DMS 273 (cell line): Measurements from ENCODE around the gene PLCG2.
"Not testable (repeated sequence)": the region's sequence is repeated elsewhere in the genome, so short reads cannot be mapped to it uniquely, and the experiment has no call there.

Experiments
- DNase-seq: peaks from one replicate; lab custom pipeline; 2025; ENCODE audit not compliant: unreplicated experiment; lab: John Stamatoyannopoulos, UW

The PLCG2 gene

DNA sequence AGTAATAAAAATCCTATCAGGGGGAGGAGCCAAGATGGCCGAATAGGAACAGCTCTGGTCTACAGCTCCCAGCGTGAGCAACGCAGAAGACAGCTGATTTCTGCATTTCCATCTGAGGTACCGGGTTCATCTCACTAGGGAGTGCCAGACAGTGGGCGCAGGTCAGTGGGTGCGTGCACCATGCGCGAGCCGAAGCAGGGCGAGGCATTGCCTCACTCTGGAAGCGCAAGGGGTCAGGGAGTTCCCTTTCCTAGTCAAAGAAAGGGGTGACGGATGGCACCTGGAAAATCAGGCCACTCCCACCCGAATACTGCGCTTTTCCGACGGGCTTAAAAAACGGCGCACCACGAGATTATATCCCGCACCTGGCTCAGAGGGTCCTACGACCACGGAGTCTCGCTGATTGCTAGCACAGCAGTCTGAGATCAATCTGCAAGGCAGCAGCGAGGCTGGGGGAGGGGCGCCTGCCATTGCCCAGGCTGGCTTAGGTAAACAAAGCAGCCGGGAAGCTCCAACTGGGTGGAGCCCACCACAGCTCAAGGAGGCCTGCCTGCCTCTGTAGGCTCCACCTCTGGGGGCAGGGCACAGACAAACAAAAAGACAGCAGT is 198.3 kb downstream of the PLCG2 start:
- not testable (repeated sequence) for DNase-seq

DNA sequence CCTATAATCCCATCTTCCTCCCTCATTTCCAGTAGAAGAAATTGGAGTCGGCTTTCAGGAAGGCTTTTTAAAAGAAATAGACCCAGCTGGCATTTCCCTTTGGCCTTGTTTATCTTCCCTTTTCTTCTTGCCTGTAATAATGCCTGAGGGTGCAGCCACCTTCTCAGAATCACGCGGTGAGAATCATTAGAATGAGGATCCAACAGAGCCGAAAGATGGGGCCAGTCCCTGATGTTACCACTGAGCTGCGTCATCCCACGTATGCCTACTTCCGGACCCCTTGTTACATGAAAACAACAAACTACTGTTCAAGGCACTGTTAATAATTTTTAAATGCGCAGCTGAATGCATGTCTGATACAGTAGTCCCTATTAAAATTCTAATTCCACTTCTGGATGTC is 208.0 kb downstream of the PLCG2 start:
- no peak for DNase-seq

DNA sequence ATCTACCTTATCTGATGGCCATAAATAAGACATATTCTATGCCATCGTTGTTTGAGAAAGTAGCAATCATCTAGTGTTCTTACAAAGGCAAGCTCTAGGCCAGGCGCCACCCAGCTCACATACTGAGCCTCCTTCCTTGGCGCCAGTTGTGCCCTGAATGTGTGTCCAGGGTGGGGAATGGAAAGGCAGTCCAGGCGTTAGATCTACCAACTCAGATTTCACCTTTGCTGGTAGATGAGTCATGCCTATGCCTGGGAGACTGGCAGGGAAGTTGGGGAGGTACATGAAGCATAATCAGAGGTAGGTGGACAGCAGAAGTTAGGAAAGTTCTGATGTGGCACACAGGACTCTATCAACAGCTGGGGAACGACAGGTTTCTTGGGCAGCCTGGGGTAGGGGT is 208.6 kb downstream of the PLCG2 start:
- peak; percentile 9 for DNase-seq

DNA sequence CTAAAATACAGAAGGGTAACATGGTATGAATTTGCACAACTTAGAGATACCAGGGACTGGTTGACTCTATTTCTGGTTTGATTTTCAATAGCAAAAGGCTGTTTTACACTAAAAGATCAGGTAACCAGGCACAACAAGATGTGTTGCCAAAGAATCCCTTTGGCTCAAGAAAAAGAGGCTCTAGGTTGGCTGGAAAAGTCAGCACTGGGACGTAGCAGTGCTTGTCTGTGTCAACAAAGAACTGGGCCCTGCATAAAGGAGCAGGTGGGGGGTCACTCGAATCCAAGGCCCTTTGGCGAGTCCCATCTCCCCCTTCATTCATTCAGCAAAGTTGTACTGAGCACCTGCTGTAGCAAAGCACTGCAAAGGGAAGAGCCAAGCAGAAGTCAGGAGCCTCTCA is 213.8 kb downstream of the PLCG2 start:
- DNase-seq: no peak

DNA sequence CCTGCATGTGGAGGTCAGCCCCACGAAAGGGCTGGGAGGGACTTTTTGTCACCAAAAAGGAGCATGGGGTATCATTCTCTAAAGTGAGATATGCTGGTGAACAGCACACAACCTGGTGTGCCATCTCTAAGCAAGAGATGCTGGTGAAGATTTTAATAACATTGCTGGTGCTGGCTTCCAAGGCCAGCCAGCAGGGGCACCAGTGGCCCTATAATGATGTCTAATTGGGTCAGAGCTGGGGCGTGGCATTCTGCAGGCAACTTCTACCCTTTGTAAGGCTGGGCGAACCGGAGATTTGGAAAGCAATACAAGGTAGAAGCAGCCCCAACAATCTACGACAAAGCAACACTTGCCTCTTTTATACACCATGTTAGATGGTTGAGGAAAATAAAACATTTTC is 215.4 kb downstream of the PLCG2 start:
- peak; percentile 47 for DNase-seq

DNA sequence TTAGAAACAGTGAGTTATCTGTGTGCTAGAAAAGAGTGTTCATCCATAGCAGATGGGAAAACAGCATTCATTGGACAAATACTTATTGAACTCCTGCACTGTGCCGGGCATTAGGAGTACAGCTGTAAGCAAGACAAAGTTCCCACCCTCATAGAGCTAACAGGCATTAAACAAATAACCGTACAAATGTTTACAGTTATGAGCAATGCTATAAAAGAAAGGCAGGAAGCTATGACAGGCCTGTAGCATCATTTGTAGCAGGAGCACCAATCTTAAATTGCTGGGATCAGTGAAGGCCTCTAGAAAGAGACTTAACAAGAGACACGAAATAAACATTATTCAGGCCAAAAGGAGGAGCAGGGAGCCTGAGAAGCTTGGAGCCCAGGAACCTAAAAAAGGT is 216.6 kb downstream of the PLCG2 start:
- DNase-seq: no peak

DNA sequence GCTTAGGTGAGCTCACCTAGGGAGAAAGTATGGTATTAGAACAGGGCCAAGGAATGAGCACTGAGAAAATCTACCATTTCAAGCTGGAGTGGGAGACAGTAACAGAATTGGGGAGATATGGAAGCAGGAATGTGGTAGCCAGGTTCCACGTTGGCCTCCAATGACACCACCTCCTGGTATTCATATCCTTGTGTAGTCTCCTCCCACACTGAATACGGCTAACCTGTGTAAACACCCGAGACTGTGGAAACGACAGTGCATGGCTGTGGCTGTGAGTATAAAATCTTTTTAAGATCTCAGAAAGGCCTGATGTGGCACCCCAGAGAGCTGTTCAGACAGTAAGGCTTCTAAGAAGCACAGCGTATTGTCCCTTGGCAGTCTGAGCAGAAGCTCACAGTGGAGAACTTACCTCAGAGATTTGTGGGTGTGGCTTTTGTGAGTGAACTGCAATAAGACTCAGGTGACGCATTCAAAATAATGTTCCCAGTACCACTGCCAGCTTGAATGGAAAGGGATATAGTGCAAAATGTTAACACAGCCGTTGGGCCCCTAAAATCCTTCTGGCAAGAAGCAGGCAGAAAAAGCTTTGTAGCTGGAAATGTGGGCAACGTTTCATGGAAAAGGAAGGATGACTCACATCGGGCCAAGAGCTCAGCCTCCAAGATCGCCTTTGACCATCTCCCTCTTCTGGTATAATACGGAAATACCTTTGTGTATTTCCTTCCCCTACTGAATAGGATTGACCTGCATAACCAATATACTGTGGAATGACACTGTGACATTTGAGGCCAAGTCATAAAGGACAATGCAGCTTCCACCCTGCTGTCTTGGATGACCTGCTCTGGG is 217.8 kb downstream of the PLCG2 start:
- peak; percentile 53 for DNase-seq

DNA sequence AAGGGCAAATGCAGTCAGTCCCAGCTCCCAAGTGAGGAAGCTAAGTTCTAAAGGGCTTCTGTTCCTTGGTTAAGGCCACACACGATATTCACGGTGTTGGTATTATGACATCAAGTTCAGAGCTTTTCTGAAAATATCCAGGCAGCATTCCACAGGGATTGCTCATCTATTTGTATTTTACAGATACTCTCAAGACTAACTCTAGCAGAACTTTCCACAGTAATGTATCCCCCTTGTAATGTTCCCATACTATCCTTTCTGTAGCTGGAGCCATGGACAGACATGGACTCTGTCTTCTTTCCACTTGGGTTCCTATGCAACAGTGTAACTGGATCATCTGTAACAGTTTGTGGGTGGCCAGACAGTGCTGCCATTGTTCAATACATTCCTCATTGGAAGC is 218.6 kb downstream of the PLCG2 start:
- DNase-seq: no peak

DNA sequence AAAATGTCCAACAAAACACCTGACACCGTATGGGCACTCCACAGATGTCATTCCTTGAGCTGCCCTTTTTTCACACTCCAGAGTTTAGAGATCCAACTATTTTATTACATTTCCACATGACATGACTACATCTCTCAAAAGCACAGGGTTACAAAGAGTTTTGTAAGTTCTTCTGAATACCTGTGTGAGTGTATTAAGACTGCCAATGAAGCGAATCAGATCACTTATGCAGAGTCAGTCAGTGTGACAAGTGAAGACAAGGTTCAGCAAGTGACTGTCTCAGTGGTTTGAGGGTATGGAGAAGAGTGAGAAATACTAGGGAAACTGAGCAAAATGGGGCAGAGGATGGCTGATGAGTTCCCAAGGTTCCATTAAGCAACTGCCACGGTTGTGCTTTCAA is 223.7 kb downstream of the PLCG2 start:
- DNase-seq: no peak

DNA sequence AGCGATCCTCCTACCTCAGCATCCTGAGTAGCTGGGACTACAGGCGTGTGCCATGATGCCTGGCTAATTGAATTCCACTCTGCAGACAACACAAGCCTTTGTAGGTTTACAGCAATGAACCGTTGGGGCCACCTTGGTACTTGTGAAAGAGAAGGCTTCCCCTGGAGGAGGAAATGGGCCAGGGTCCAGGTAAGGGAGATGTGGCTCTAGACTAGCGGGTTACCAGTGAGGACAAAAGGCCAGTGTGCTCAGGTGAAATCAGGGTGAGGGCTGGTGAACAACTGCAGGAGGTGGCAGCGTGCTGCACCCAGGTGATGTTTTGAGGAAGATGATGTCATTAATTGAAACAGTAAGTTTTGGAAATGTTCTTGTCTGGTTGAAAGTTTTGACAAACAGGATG is 225.5 kb downstream of the PLCG2 start:
- no peak for DNase-seq

DNA sequence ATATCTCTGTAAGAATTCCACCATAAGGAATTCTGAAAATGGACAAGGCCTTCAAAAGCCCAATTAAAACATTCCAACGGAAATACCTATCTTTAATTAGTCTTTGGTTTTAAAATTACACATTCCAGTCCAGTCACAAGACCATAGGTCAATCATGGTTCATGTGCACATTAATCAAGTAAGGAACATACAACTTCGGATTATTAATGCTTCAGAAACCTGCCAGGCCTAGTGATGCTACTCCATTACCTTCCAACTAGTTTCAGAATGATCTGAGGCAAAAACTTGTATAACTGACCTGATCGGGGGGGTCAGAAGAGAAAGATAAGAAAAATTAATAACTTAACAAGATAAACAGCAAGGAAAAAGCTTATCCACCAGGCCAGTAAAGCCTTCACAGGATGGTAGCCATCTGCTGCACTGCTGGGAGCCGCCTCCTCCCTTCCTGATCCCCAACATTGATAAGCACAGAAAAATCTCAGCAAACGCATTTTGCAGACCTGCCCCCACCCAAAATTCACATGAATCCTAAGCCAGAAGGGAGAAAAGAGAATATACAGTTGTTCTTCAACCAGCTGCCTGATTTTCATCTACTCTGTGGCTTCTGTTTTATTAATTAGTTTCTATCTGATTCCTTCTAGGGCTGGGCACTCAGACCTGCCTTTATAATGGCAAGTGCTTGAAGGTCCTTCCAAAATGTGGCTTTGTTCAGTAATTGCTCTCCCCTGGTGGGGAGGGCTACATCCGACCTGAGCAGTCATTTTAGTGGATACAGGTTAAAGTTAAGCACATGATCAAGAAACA is 226.1 kb downstream of the PLCG2 start:
- peak; percentile 62 for DNase-seq

DNA sequence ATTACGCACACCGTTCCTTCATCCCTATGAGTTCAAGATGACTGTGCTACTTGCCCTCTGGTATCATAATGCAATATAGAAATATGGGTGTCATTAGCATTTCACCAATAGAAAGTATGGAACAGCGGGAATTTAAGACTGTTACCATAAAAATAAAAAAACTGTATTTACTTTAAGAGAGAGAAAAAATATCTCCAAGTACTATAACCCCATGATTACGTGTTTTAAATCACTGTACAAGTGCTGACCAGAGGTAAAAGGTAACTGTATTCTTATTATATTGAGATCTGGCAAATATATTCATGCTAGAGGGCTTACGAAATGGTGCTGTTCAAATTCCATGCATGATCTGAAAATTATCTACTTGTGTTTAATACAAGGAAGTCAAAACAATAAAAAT is 226.9 kb downstream of the PLCG2 start:
- no peak for DNase-seq

DNA sequence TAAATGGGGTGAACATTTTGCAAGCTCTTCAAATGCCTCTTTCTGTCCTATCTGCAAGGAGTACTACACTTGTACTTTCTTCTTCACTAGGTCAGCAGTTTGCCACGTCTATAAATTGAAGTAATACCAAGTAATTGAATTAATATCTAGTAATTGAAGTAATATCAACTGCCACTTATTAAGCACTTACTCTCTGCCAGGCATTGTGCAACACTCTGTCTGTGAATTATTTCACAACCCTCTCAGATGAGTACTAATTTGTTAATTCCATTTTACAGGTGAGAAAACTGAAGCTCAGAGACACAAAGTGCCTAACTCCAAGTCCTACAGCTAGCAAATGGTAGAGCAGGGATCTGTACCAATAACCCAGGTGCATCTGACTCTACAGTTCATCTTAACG is 228.1 kb downstream of the PLCG2 start:
- no peak for DNase-seq

DNA sequence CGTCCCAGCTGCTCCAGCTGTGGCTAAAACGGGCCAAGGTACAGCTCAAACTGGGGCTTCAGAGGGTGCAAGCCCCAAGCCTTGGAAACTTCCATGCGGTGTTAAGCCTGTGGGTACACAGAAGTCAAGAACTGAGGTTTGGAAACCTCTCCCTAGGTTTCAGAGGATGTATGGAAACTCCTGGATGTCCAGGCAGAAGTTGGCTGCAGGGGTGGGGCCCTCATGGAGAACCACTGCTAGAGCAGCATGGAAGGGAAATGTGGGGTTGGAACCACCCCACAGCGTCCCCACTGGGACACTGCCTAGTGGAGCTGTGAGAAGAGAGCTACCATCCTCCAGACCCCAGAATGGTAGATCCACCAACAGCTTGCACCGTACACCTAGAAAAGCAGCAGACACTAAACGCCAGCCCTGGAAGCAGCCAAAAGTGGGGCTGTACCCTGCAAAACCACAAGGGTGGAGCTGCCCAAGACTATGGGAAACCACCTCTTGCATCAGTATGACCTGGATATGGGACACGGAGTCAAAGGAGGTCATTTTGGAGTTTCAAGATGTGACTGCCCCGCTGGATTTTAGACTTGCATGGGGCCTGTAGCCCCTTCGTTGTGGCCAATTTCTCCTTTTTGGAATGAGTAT is 230.0 kb downstream of the PLCG2 start:
- DNase-seq: peak; percentile 8

DNA sequence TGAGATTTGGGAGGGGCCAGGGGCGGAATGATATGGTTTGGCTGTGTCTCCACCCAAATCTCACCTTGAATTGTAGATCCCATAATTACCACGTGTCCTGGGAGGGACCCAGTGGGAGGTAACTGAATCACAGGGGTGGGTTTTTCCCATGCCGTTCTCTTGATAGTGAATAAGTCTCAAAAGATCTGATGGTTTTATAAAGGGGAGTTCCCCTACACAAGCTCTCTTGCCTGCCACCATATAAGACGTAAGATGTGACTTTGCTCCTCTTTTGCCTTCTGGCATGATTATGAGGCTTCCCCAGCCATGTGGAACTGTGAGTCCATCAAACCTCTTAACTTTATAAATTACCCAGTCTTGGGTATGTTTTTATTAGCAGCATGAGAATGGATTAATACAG is 230.7 kb downstream of the PLCG2 start:
- DNase-seq: not testable (repeated sequence)

DNA sequence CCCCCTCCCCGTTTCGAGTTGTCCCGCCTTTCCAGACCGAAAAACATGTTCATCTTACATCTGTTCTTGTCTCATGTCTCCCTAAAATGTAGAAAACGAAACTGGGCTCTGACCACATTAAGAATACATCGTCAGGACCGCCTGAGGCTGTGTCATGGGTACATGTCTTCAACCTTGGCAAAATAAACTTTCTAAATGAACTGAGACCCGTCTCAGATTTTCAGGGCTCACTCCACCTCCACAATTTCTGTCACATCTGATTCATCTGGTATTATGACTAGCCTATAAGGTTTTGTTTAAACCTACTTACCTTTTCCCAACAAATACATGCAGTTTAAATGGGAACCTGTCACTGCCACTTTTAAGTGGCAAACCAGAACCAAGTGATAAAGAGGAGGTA is 231.6 kb downstream of the PLCG2 start:
- no peak for DNase-seq

DNA sequence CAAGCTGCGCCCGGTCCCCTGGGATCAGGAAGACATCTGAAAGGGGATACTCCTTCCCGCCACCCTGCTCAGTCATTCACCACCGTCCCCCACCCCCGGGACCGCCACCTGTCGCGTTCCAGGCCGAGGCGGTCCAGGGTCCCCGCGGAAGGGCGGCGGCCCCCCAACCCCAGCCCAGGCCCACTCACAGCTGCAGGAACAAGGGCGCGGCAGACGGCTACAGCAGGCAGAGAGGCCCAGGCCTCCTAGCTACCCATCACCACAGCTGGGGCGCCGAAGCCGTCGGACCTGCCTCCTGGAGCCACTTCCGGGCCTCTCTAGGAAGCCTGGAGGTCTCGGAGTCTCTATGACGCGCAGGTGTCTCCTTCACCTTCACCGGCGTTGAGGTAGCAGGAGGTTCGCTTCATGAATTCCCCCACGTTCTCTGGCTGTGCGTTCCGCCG is 232.1 kb downstream of the PLCG2 start, which contains the start of gene SDR42E1:
TSS of gene SDR42E1 (minus strand) at position 272 of the 443 bp plus-strand sequence. CDS start 10,612 bp downstream, outside the sequence.
- peak; percentile 54 for DNase-seq
